Fibroblast of skin of scalp (primary cell): Measurements from ENCODE around the gene SMIM7.
A peak's percentile ranks its signal among the peaks of the same experiment; 100 is the strongest.

Source experiments
- DNase-seq: peaks from one replicate; pipeline ENCODE4 v3.0.0-alpha.2; 2013

SMIM7 gene

GRCh38 chr19:16620584-16620983, 39.4 kb downstream of the SMIM7 start:
- DNase-seq = no peak

GRCh38 chr19:16620018-16620417, 39.9 kb downstream of the SMIM7 start:
- no peak for DNase-seq

GRCh38 chr19:16619457-16619856, 40.5 kb downstream of the SMIM7 start:
- DNase-seq = no peak

- DNase-seq = no peak
Measured at GRCh38 chr19:16618248-16618647, 41.7 kb downstream of the SMIM7 start.

GRCh38 chr19:16615808-16616207, 44.1 kb downstream of the SMIM7 start:
- DNase-seq = no peak

GRCh38 chr19:16614941-16615340, 45.0 kb downstream of the SMIM7 start:
- no peak for DNase-seq

- no peak for DNase-seq
Measured at GRCh38 chr19:16613841-16614240, 46.1 kb downstream of the SMIM7 start.

- no peak for DNase-seq
Measured at GRCh38 chr19:16612636-16613035, 47.3 kb downstream of the SMIM7 start.

GRCh38 chr19:16611121-16611520, 48.8 kb downstream of the SMIM7 start:
- no peak for DNase-seq

GRCh38 chr19:16609511-16610200, 50.3 kb downstream of the SMIM7 start:
- no peak for DNase-seq

- DNase-seq = peak; percentile 53
Measured at GRCh38 chr19:16608290-16608739, 51.6 kb downstream of the SMIM7 start.

- DNase-seq = no peak
Measured at GRCh38 chr19:16607819-16608218, 52.1 kb downstream of the SMIM7 start.

GRCh38 chr19:16605553-16605994, 54.4 kb downstream of the SMIM7 start:
- DNase-seq = no peak

GRCh38 chr19:16605115-16605514, 54.8 kb downstream of the SMIM7 start:
- no peak for DNase-seq

GRCh38 chr19:16604615-16605014, 55.3 kb downstream of the SMIM7 start:
- DNase-seq = no peak

GRCh38 chr19:16603090-16603489, 56.9 kb downstream of the SMIM7 start:
- DNase-seq = no peak

- DNase-seq = no peak
Measured at GRCh38 chr19:16601378-16602052, 58.4 kb downstream of the SMIM7 start.

GRCh38 chr19:16600824-16601223, 59.1 kb downstream of the SMIM7 start:
- no peak for DNase-seq

GRCh38 chr19:16599655-16600346, 60.1 kb downstream of the SMIM7 start:
- DNase-seq = no peak

- DNase-seq = no peak
Measured at GRCh38 chr19:16598848-16599247, 61.1 kb downstream of the SMIM7 start.

GRCh38 chr19:16596399-16596798, 63.5 kb downstream of the SMIM7 start:
- DNase-seq = no peak
